ENCODE data around the gene MYH10. TPM values are rescaled to one million over a fixed set of nuclear protein-coding genes. Genes with fewer than 3 reads are reported as not detected.

MYH10 gene
- polyA plus RNA-seq, 1 donor from 2014 or later, result 61.1 TPM

- Histone ChIP-seq H3K9me3 (ENCODE audit: low read length) (no peaks in the 10 kb centered on the region), H3K9me2 (ENCODE audit: insufficient read depth, low read length) (no peaks in the 10 kb centered on the region), H4K20me1 (ENCODE audit: insufficient read depth) (no peaks in the 10 kb centered on the region), H3K4me2 (ENCODE audit: low read length) (no peak overlapping the region), H3F3A (ENCODE audit: insufficient read depth, low read length, poor library complexity, severe bottlenecking) (no peaks in the 10 kb centered on the region), H2AFZ (ENCODE audit: low read depth, low read length) (no peak overlapping the region), H3K36me3 (ENCODE audit: insufficient read depth, low read length) (peaks cover 6% of the 10 kb centered on the region), H3K79me2 (replicated peaks; ENCODE audit: insufficient read depth, low read length) (peaks cover 4% of the 10 kb centered on the region), H3K9ac (ENCODE audit: low read length) (no peak overlapping the region), H3K27ac (ENCODE audit: low read length) (no peak overlapping the region), H3K4me3 (ENCODE audit: low read length) (no peak overlapping the region), H3K27me3 (ENCODE audit: insufficient read depth, low read depth, low read length) (no peaks in the 10 kb centered on the region)
- TF ChIP-seq REST (IDR thresholded peaks at IDR 0.05; ENCODE audit: borderline replicate concordance), result no peak
- TF ChIP-seq TAF1 (IDR thresholded peaks at IDR 0.05; ENCODE audit: low read depth), result no peak
- no peak for TF ChIP-seq SMC3 (conservative IDR thresholded peaks at IDR 0.05; ENCODE audit: poor library complexity)
- TF ChIP-seq POLR2AphosphoS5 (IDR thresholded peaks at IDR 0.05), result no peak
- no peak for TF ChIP-seq EP300 (conservative IDR thresholded peaks at IDR 0.05; ENCODE audit: poor library complexity, severe bottlenecking)
- TF ChIP-seq RAD21 (conservative IDR thresholded peaks at IDR 0.05), result no peak
- no peak for TF ChIP-seq CTCF (IDR thresholded peaks at IDR 0.05; ENCODE audit: poor library complexity, severe bottlenecking)
- no peak for TF ChIP-seq MXI1 (conservative IDR thresholded peaks at IDR 0.05; ENCODE audit: poor library complexity, severe bottlenecking)
- TF ChIP-seq EZH2 (IDR thresholded peaks at IDR 0.05; ENCODE audit: borderline replicate concordance, insufficient read depth, low read length, poor library complexity, severe bottlenecking), result no peak
These were observed 49.4 kb downstream of the MYH10 start for GRCh38 chr17:8580952-8581658.

DNA sequence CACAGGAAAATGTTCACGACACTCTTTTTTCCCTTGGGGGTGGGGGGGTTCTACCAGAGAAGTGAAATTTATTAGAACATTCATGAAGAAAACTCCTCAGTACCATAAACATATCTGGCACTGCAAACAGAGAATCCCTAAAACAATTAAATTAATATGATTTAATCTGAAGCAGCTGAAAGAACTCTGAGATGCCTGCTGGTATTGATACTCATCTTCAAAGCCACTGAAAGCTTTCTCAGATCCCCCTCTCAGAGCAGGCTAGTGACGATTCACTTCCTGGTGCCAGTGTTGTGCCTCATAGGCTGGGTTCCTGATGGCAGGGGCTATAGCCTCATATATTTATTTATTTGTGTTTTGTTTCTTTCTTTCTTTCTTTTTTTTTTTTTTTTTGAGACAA, 52.7 kb downstream of the MYH10 start:
- no peak for TF ChIP-seq REST (IDR thresholded peaks at IDR 0.05; ENCODE audit: borderline replicate concordance)
- TF ChIP-seq POLR2AphosphoS5 (IDR thresholded peaks at IDR 0.05), result no peak
- no peak for TF ChIP-seq SMC3 (conservative IDR thresholded peaks at IDR 0.05; ENCODE audit: poor library complexity)
- no peak overlapping the region for H3K4me2 ChIP-seq (ENCODE audit: low read length)
- H3K27ac ChIP-seq (ENCODE audit: low read length), result no peak overlapping the region
- H2AFZ ChIP-seq (ENCODE audit: low read depth, low read length), result no peak overlapping the region
- H3K36me3 ChIP-seq (ENCODE audit: insufficient read depth, low read length), result peaks cover 23% of the 10 kb centered on the region
- H3F3A ChIP-seq (ENCODE audit: insufficient read depth, low read length, poor library complexity, severe bottlenecking), result no peaks in the 10 kb centered on the region
- no peaks in the 10 kb centered on the region for H3K27me3 ChIP-seq (ENCODE audit: insufficient read depth, low read depth, low read length)
- no peaks in the 10 kb centered on the region for H4K20me1 ChIP-seq (ENCODE audit: insufficient read depth)
- no peaks in the 10 kb centered on the region for H3K9me2 ChIP-seq (ENCODE audit: insufficient read depth, low read length)
- H3K79me2 ChIP-seq (replicated peaks; ENCODE audit: insufficient read depth, low read length), result no peaks in the 10 kb centered on the region
- H3K9ac ChIP-seq (ENCODE audit: low read length), result no peak overlapping the region
- H3K4me3 ChIP-seq (ENCODE audit: low read length), result no peak overlapping the region
- no peaks in the 10 kb centered on the region for H3K9me3 ChIP-seq (ENCODE audit: low read length)

All from neural cell (in vitro differentiated cells).